Activated CD4-positive, alpha-beta memory T cell treated with anti-CD3 and anti-CD28 coated beads, Interleukin-2, amount 10 ng/mL, durations not matched to agents 7 days and 5 days (primary cell): ENCODE measurements around the gene CD40. TPM values are rescaled to one million over a fixed set of nuclear protein-coding genes. Genes with fewer than 3 reads are reported as not detected.

ENCODE experiments used
- CTCF ChIA-PET: fragments of 350-600 bp; sonication (Branson Sonifier 250); formaldehyde crosslinking; loops from one replicate; lab custom pipeline; 2021; ENCODE audit warnings: antibody characterized with exemption, inconsistent platforms; lab: Charles Lee
- POLR2A ChIA-PET: fragments of 350-600 bp; sonication (Branson Sonifier 250); formaldehyde crosslinking; loops from one replicate; lab custom pipeline; 2021; ENCODE audit warnings: antibody characterized with exemption; lab: Charles Lee
- DNase-seq: peaks from one replicate; pipeline ENCODE4 v3.0.0-alpha.2; 2020
- H3K27ac Mint-ChIP-seq: one replicate; pipeline ENCODE4 v1.8.0; 2021; ENCODE audit warnings: mild to moderate bottlenecking, mixed read lengths
- H3K27me3 Mint-ChIP-seq: one replicate; pipeline ENCODE4 v1.8.0; 2021; ENCODE audit warnings: mixed read lengths
- H3K36me3 Mint-ChIP-seq: one replicate; pipeline ENCODE4 v1.8.0; 2021; ENCODE audit warnings: low read depth, mixed read lengths
- H3K4me1 Mint-ChIP-seq: one replicate; pipeline ENCODE4 v1.8.0; 2021; ENCODE audit warnings: mixed read lengths
- H3K4me3 Mint-ChIP-seq: one replicate; pipeline ENCODE4 v1.8.0; 2021; ENCODE audit warnings: mild to moderate bottlenecking, mixed read lengths
- H3K9me3 Mint-ChIP-seq: one replicate; pipeline ENCODE4 v1.8.0; 2021; ENCODE audit warnings: mixed read lengths
- total RNA-seq, 2 experiments: library from RNA; stranded (reverse); gene quantifications; one replicate each; pipeline ENCODE4 v1.2.3, GENCODE V29; 2021

CD40 gene
- total RNA-seq, 2 experiments from 2014 or later: 0.88 to 0.93 TPM

DNA sequence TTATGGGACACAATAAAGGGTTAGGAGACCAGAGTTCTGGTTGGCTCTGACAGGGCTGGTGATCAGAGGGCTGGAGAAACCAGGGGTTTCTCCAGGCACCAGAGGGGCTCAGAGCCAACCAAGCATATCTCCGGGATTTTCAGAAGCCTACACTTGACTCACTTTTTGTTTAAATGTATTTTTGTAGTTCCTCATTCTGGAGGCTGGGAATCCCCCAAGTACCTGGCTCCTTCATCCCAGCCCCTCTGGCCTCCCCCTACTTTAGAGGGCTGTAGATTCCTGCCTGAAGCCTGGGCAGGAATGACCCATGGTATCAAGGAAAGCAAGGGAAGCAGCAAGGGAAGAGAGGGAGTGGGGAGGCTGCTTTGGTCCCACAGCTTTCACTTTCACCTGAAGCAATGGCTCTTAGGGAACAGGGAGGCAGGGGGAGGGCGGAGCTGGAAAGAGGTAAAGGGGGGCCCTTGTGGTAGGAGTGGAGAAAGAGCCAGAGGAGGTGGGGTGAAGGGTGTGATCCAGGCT is 973 bp downstream of the CD40 start:
- no peak for DNase-seq
- H3K9me3 Mint-ChIP-seq: no peaks in the 10 kb centered on the region
- no peak overlapping the region for H3K4me3 Mint-ChIP-seq
- peaks cover 22% of the 10 kb centered on the region for H3K27me3 Mint-ChIP-seq
- ChIA-PET CTCF (no interaction called here), POLR2A (no interaction called here)
- peaks cover 19% of the 10 kb centered on the region for H3K4me1 Mint-ChIP-seq
- no peaks in the 10 kb centered on the region for H3K36me3 Mint-ChIP-seq
- no peak overlapping the region for H3K27ac Mint-ChIP-seq

DNA sequence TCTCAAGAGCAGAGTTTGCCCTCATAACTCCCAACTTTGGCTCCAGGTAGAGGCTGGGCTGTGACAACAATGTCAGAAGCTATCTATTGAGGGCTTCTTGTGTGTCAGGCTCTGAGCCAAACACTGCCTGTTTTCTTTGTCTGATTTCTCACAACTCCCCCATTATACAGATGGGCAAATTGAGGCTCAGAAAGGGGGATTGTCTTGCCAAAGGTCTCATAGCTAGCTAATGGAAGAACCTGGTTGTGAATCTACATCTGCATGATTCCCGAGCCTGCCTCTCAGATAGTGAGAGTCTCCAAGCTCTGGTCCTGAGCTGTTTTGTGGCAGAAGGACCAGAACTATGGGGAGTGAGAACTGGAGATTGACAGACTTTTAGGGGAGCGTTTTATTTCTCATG is 1.4 kb downstream of the CD40 start:
- no peak overlapping the region for H3K27ac Mint-ChIP-seq
- CTCF ChIA-PET: interaction anchor here (0.7 kb wide), 1 partner anchor 9 kb away, joined by 3 read pairs; no protein-coding TSS in a partner anchor

GRCh38 chr20:46120136-46120535 is 2.0 kb downstream of the CD40 start:
- H3K9me3 Mint-ChIP-seq: no peaks in the 10 kb centered on the region
- H3K36me3 Mint-ChIP-seq: no peaks in the 10 kb centered on the region
- H3K27ac Mint-ChIP-seq: no peak overlapping the region
- CTCF ChIA-PET: interaction anchor here (0.7 to 1.5 kb wide), 2 partner anchors 9 to 12 kb away, joined by 3 to 4 read pairs; no protein-coding TSS in a partner anchor
- no peak for DNase-seq
- peaks cover 19% of the 10 kb centered on the region for H3K4me1 Mint-ChIP-seq
- POLR2A ChIA-PET: no interaction called here
- peaks cover 20% of the 10 kb centered on the region for H3K27me3 Mint-ChIP-seq
- H3K4me3 Mint-ChIP-seq: no peak overlapping the region

More for the DNA sequence above, 1.4 kb downstream of the CD40 start:
- DNase-seq: no peak
- POLR2A ChIA-PET: no interaction called here
- Mint-ChIP-seq H3K36me3 (no peaks in the 10 kb centered on the region), H3K4me1 (peaks cover 19% of the 10 kb centered on the region), H3K9me3 (no peaks in the 10 kb centered on the region), H3K27me3 (peaks cover 20% of the 10 kb centered on the region), H3K4me3 (no peak overlapping the region)

GRCh38 chr20:46121184-46121930 is 3.2 kb downstream of the CD40 start:
- DNase-seq: no peak

DNA sequence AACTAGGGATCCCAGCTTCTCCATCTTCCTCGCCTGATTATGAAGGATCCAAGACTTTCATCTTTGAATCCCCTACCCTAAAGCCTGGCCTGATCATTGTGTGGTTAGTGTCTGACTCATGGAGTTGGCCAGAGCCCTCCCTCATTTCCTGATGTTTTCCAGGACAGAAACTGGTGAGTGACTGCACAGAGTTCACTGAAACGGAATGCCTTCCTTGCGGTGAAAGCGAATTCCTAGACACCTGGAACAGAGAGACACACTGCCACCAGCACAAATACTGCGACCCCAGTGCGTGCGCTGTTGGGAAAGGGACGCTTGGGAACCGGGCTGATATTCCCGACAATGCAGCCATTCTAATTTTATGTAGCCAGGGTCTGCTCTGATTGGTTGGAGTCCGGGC is 4.0 kb downstream of the CD40 start:
- Mint-ChIP-seq H3K27ac (no peak overlapping the region), H3K4me3 (no peak overlapping the region), H3K27me3 (peaks cover 15% of the 10 kb centered on the region), H3K9me3 (no peaks in the 10 kb centered on the region), H3K4me1 (peaks cover 16% of the 10 kb centered on the region), H3K36me3 (no peaks in the 10 kb centered on the region)
- POLR2A ChIA-PET: no interaction called here
- CTCF ChIA-PET: no interaction called here
- no peak for DNase-seq

More at GRCh38 chr20:46121184-46121930, 3.2 kb downstream of the CD40 start:
- no peaks in the 10 kb centered on the region for H3K36me3 Mint-ChIP-seq
- no peak overlapping the region for H3K27ac Mint-ChIP-seq
- H3K27me3 Mint-ChIP-seq: peaks cover 13% of the 10 kb centered on the region
- no peak overlapping the region for H3K4me3 Mint-ChIP-seq
- ChIA-PET CTCF (interaction anchor here (1.5 kb wide), 1 partner anchor 11 kb away, joined by 4 read pairs; no protein-coding TSS in a partner anchor), POLR2A (no interaction called here)
- peaks cover 16% of the 10 kb centered on the region for H3K4me1 Mint-ChIP-seq
- no peaks in the 10 kb centered on the region for H3K9me3 Mint-ChIP-seq

- Mint-ChIP-seq H3K27me3 (peaks cover 14% of the 10 kb centered on the region), H3K4me3 (no peak overlapping the region), H3K27ac (no peak overlapping the region), H3K4me1 (peaks cover 12% of the 10 kb centered on the region), H3K36me3 (no peaks in the 10 kb centered on the region), H3K9me3 (no peaks in the 10 kb centered on the region)
- ChIA-PET POLR2A (no interaction called here), CTCF (no interaction called here)
- DNase-seq: no peak
Observed at GRCh38 chr20:46122516-46123481, 4.7 kb downstream of the CD40 start.

GRCh38 chr20:46123482-46124245 is 5.5 kb downstream of the CD40 start:
- Mint-ChIP-seq H3K4me3 (no peak overlapping the region), H3K9me3 (no peaks in the 10 kb centered on the region), H3K27me3 (peaks cover 9% of the 10 kb centered on the region), H3K27ac (no peak overlapping the region), H3K36me3 (no peaks in the 10 kb centered on the region), H3K4me1 (peaks cover 7% of the 10 kb centered on the region)
- ChIA-PET POLR2A (no interaction called here), CTCF (no interaction called here)
- DNase-seq: no peak

DNA sequence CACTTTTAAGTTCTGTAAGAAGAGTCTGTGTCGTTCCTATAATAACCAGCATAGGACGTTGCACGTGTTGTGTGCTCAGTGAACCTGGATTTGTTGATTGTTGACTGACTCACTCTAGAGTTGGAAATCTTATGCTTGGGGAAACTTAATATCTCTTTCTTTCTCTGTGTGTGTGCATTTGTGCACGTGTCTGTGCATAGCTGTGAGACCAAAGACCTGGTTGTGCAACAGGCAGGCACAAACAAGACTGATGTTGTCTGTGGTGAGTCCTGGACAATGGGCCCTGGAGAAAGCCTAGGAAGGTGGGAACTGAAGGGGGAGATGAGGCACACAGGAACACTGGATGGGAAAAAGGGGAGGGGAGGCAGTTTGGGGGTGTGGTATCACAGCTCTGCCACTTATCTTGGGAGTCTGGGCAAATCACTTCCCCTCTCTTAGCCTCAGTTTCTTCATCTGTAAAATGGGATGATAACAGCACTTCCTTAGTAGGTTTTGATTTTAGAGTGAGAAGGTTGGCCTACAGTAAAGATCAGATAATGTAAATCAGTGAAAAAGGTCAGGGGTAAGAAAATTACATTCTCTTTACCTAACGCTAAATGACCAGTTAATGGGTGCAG is 8.4 kb downstream of the CD40 start:
- Mint-ChIP-seq H3K9me3 (no peaks in the 10 kb centered on the region), H3K27me3 (peaks cover 18% of the 10 kb centered on the region), H3K27ac (no peak overlapping the region), H3K36me3 (no peaks in the 10 kb centered on the region), H3K4me3 (no peak overlapping the region), H3K4me1 (peaks cover 4% of the 10 kb centered on the region)
- ChIA-PET POLR2A (no interaction called here), CTCF (no interaction called here)
- no peak for DNase-seq

- POLR2A ChIA-PET: no interaction called here
- Mint-ChIP-seq H3K36me3 (no peaks in the 10 kb centered on the region), H3K27me3 (peaks cover 18% of the 10 kb centered on the region), H3K9me3 (no peaks in the 10 kb centered on the region), H3K4me3 (no peak overlapping the region), H3K27ac (no peak overlapping the region), H3K4me1 (no peaks in the 10 kb centered on the region)
- no peak for DNase-seq
- CTCF ChIA-PET: interaction anchor here (0.8 to 1.2 kb wide), 4 partner anchors 13 to 222 kb away, joined by 3 to 6 read pairs (median 4); no protein-coding TSS in a partner anchor
Observed at GRCh38 chr20:46127396-46128010, 9.4 kb downstream of the CD40 start.

- Mint-ChIP-seq H3K27ac (no peak overlapping the region), H3K27me3 (peaks cover 20% of the 10 kb centered on the region), H3K9me3 (no peaks in the 10 kb centered on the region), H3K4me3 (no peak overlapping the region), H3K36me3 (no peaks in the 10 kb centered on the region), H3K4me1 (no peaks in the 10 kb centered on the region)
- DNase-seq: no peak
- POLR2A ChIA-PET: no interaction called here
- CTCF ChIA-PET: interaction anchor here (0.8 to 1.5 kb wide), 7 partner anchors 9 to 310 kb away, joined by 3 to 6 read pairs (median 4); partner anchors contain the start of gene ELMO2
Observed at GRCh38 chr20:46128310-46129151, 10.4 kb downstream of the CD40 start.

DNA sequence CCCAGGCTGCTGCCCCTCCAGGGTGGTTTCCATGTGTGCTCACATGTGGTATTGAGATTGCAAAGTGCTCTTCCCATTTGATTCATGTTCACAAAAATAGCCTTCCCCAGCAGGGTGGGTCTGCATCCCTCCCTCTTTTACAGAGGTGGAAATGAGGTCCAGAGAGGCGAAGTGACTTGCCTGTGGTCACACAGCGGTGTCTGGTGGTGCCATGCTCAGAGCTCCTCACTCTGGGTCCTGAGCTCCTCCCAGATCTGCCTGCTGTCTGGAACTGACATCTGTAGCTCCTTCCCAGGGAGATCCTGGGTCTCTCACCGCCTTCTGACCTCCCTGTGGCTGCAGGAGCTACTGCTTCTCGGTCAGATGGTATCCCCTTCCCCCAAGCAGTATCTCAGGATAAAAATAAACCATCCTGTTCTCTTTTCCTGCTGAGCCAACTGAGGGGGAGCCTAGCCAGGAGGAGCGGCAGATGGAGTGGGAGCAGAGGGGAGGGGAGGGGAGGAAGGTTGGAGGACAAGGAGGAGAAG is 11.9 kb downstream of the CD40 start:
- Mint-ChIP-seq H3K36me3 (no peaks in the 10 kb centered on the region), H3K4me3 (no peak overlapping the region), H3K9me3 (no peaks in the 10 kb centered on the region), H3K4me1 (no peaks in the 10 kb centered on the region), H3K27ac (no peak overlapping the region), H3K27me3 (peaks cover 20% of the 10 kb centered on the region)
- ChIA-PET CTCF (interaction anchor here (0.9 to 1.5 kb wide), 2 partner anchors 10 to 219 kb away, joined by 3 to 4 read pairs; no protein-coding TSS in a partner anchor), POLR2A (no interaction called here)
- DNase-seq: no peak
